Fibroblast of mammary gland (primary cell): ENCODE results near the gene TCN2.
"Not testable (repeated sequence)": the region's sequence is repeated elsewhere in the genome, so short reads cannot be mapped to it uniquely, and the experiment has no call there.

Experiments
- DNase-seq: peaks from one replicate; pipeline ENCODE4 v3.0.0-alpha.2; 2010; ENCODE audit warnings: low read depth
- H3K4me3 ChIP-seq: 2 replicates; pipeline ENCODE4 v1.5.1; 2011; ENCODE audit warnings: low read depth, mild to moderate bottlenecking, low read length, moderate library complexity; ENCODE audit not compliant: control insufficient read depth
- TF ChIP-seq, protein P1 (sequence below): conservative IDR thresholded peaks from 2 replicates; pipeline ENCODE4 v1.5.1; 2011; ENCODE audit warnings: low read depth, low read length, inconsistent platforms; ENCODE audit not compliant: control insufficient read depth, insufficient read depth

The TCN2 gene

DNA sequence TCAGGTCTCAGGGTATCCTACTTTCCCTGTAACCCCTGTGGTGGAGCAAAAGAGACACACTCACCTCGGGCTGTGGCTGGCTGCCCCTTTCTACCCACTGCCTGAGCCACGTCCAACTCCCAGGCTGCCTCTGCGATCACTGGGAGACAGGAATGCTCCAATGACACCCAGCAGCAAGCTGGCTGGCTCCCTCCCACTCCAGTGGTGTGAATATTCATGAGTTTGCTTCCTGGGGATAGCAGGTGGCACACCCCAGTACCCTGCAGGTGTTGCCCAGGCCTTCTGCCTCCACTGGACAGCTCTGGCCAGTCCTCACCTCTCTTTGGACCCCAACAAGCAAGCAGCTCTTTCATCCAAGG is 42.2 kb upstream of the TCN2 start:
- no peak for DNase-seq
- TF ChIP-seq, protein P1, sequence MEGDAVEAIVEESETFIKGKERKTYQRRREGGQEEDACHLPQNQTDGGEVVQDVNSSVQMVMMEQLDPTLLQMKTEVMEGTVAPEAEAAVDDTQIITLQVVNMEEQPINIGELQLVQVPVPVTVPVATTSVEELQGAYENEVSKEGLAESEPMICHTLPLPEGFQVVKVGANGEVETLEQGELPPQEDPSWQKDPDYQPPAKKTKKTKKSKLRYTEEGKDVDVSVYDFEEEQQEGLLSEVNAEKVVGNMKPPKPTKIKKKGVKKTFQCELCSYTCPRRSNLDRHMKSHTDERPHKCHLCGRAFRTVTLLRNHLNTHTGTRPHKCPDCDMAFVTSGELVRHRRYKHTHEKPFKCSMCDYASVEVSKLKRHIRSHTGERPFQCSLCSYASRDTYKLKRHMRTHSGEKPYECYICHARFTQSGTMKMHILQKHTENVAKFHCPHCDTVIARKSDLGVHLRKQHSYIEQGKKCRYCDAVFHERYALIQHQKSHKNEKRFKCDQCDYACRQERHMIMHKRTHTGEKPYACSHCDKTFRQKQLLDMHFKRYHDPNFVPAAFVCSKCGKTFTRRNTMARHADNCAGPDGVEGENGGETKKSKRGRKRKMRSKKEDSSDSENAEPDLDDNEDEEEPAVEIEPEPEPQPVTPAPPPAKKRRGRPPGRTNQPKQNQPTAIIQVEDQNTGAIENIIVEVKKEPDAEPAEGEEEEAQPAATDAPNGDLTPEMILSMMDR = no peak
- no peak overlapping the region for H3K4me3 ChIP-seq

DNA sequence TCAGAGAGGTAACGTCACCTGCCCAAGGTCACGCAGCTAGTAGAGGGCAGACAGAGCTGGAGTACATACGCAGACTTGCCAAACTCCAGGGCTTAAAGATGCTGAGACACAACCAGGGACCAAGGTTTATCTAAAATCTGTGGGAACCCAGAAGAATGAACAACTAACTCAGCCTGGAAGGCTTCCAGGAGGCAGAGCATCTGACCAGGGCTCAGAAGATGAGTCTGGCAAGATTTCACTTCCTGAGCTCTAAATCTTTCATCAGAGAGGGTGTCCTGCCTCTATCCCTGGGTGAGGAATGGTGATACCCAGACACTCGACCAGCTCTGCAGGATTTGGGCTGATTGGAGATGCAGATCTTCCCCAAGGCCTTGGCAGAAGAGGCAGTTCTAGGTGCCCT is 41.6 kb upstream of the TCN2 start:
- DNase-seq = peak; percentile 23
- H3K4me3 ChIP-seq = no peak overlapping the region
- TF ChIP-seq, protein P1 = no peak

DNA sequence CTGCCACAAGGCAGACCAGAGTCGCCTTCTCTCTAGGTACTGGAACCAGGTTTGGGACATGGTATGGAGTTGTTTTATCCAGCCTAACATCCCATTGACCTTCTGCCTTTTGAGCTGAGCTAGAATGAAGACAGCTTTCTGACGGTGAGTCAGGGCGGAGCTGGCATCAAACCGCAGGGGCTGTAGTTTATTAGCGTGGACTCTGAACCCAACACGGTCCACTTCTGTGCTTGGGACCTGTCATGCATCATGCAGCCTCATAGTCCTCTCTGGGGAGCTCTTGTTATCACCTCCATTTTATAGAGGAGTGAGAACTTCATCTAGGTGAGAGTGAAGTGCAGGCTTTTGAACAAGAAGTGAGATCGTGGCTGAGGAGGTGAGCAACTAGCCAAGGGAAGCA is 40.8 kb upstream of the TCN2 start:
- DNase-seq = no peak
- no peak overlapping the region for H3K4me3 ChIP-seq
- TF ChIP-seq, protein P1 = no peak

DNA sequence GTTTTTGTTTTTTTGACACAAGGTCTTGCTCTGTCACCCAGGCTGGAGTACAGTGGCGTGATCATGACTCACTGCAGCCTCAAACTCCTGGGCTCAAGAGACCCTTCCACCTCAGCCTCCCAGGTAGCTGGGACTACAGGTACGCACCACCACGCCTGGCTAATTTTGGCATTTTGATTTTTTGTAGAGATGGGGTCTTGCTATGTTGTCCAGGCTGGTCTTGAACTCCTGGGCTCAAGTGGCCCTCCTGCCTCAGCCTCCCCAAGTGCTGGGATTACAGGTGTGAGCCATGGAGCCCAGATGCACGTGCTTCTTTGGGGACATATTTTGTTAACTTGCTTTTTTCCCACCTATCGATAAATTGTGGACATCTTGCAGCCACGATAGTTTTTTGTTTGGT is 39.7 kb upstream of the TCN2 start:
- H3K4me3 ChIP-seq, DNase-seq: not testable (repeated sequence)

DNA sequence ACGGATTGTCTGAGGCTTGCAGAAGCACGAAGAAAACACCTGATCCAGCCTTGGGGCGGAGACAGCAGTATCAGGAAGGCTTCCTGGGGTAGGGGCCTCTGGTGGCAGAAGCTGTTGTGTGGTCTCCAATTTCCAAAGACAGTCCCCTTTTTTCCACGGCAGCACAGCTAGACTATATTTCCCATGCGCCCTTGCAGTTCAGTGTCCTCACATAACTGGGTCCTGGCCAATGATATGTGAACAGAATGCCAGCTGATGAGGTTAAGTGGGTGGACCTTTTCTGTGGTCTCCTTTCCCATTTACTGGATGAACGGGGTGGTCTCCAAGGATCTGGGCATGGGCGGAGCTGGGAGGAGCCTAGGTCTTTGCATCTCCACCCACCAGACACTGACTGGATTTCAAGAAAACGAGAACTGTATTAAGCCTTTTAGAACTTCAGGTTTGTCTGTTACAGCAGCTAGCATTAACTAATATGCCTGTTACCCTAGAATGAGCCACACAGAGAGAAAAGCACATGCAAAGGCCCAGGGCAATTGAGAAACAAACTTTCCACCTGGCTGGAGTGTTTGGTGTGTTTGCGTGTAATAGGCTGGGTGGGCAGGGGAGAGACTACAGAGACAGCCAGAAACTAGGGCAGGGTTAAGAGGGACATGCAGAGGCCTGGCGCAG is 38.7 kb upstream of the TCN2 start:
- no peak overlapping the region for H3K4me3 ChIP-seq
- TF ChIP-seq, protein P1 = no peak
- DNase-seq = no peak

DNA sequence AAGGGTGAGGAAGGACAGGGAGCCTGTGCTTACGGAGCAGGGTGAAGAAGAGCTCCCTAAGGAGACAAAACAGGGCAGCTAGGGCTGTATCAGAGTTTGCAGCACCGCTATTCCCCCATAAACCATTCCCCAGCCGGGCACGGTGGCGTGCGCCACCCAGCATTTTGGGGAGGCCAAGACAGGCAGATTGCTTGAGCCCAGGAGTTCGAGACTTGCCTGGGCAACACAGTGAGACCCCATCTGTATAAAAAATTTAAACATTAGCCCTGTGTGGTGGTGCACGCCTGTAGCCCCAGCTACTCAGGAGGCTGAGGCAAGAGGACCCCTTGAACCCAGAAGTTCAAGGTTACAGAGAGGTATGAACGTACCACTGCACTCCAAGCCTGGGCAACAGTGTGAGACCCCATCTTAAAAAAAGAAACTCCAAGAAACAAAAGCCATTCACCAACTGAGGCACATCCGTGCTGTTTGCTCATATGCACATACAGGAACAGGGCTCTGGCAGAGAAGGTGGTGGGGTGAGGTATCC is 37.2 kb upstream of the TCN2 start:
- no peak overlapping the region for H3K4me3 ChIP-seq
- DNase-seq = no peak
- TF ChIP-seq, protein P1 = no peak

DNA sequence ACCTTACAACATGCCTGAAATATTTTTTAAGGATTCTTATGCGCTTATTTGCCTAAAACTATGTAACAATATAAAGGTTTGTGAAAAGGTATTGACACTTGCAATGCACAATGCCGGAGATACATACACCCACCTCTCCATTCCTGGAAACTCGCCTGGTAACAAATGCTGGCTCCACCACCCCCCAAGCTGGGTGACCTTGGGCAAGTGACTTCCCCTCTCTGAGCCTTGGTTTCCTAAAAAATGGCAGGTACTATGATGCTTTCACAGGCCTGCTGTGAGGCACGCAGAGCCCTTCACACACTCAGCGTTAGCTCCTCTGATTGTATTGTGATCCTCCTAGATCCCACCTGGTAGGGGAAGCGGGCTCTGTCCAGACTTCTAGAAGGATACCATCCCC is 34.8 kb upstream of the TCN2 start:
- no peak overlapping the region for H3K4me3 ChIP-seq
- TF ChIP-seq, protein P1 = no peak

More for the DNA sequence above, 34.8 kb upstream of the TCN2 start:
- no peak for DNase-seq
